B cell (primary cell): ENCODE measurements around the gene RGS17.

Experiments used
- CTCF ChIP-seq: fragments of 200-600 bp; IDR thresholded peaks from one replicate; pipeline ENCODE4 v1.8.0; 2022; ENCODE audit warnings: antibody characterized with exemption, mild to moderate bottlenecking
- EZH2 ChIP-seq: IDR thresholded peaks from 2 replicates; pipeline ENCODE4 v1.6.1; 2012; ENCODE audit warnings: borderline replicate concordance, low read depth, mild to moderate bottlenecking, moderate library complexity, low read length; ENCODE audit not compliant: insufficient read depth, poor library complexity, severe bottlenecking

DNA sequence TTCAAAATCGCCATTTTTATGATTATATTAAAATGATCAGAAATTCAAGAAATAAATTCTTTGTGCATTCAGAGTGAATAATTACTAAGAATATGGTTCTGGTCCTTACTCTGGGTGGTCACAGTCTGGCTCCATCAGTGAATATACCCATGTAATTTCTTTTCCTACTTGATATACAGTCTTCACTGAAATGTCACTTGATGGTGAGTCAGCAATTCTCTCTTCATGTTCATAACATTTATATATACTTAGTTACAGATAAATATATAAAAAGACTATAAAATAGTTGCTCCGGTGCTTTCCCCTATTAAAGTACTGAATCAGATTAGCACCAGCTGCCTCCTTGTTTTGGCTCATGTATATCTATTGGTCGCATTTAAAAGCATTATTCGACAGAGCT lies 72.2 kb downstream of the RGS17 start:
- TF ChIP-seq CTCF = no peak
- TF ChIP-seq EZH2 = no peak
